Keratinocyte (primary cell): ENCODE measurements around the gene SOWAHB. TPM values are rescaled to one million over a fixed set of nuclear protein-coding genes. Genes with fewer than 3 reads are reported as not detected.

Experiments
- DNase-seq: peaks from one replicate; pipeline ENCODE4 v3.0.0-alpha.2; 2011; ENCODE audit warnings: low read depth, missing footprints, low spot score
- FAIRE-seq: peaks from 2 replicates; lab custom pipeline; 2011; peaks lifted over from hg19 to GRCh38; lab: Jason Lieb, UNC
- H2AFZ ChIP-seq: 2 replicates; pipeline ENCODE4 v1.6.0; 2012; ENCODE audit warnings: low read length, control low read depth, inconsistent platforms; ENCODE audit not compliant: control insufficient read depth
- H3K27ac ChIP-seq: 2 replicates; pipeline ENCODE4 v1.5.1; 2011; ENCODE audit warnings: low read length; ENCODE audit not compliant: control insufficient read depth, insufficient read depth
- H3K27me3 ChIP-seq: 3 replicates; pipeline ENCODE4 v1.6.0; 2011; ENCODE audit warnings: low read length; ENCODE audit not compliant: control insufficient read depth, insufficient read depth; ENCODE audit errors: extremely low read depth
- H3K36me3 ChIP-seq, 2 experiments: 2 replicates in 1 of 2; 3 replicates in 1 of 2; pipeline ENCODE4 v1.5.1; 2011; ENCODE audit warnings: low read length in 2 of 2, mild to moderate bottlenecking in 1 of 2; ENCODE audit not compliant: control insufficient read depth in 2 of 2, insufficient read depth in 2 of 2; ENCODE audit errors: extremely low read depth in 1 of 2
- H3K4me1 ChIP-seq: 3 replicates; pipeline ENCODE4 v1.5.1; 2011; ENCODE audit warnings: low read length; ENCODE audit not compliant: control insufficient read depth, insufficient read depth; ENCODE audit errors: extremely low read depth
- H3K4me2 ChIP-seq: 3 replicates; pipeline ENCODE4 v1.6.0; 2011; ENCODE audit warnings: low read depth, low read length; ENCODE audit not compliant: control insufficient read depth, insufficient read depth; ENCODE audit errors: extremely low read depth
- H3K4me3 ChIP-seq, 3 experiments: fragments of 200-600 bp in 1 of 3; sonication (generic) in 1 of 3; 2 replicates in 2 of 3; 3 replicates in 1 of 3; pipeline ENCODE4 v1.5.1; 2011 to 2016; ENCODE audit warnings: low read length in 3 of 3, mild to moderate bottlenecking in 3 of 3, control low read depth in 2 of 3, inconsistent platforms in 1 of 3, low read depth in 1 of 3, mixed read lengths in 1 of 3, mixed run types in 1 of 3, moderate library complexity in 1 of 3; ENCODE audit not compliant: control insufficient read depth in 2 of 3, insufficient read depth in 2 of 3; ENCODE audit errors: extremely low read depth in 1 of 3
- H3K79me2 ChIP-seq: 2 replicates; pipeline ENCODE4 v1.6.0; 2012; ENCODE audit warnings: low read length; ENCODE audit not compliant: control insufficient read depth, insufficient read depth
- H3K9ac ChIP-seq: 3 replicates; pipeline ENCODE4 v1.6.0; 2011; ENCODE audit warnings: low read length; ENCODE audit not compliant: control insufficient read depth, insufficient read depth; ENCODE audit errors: extremely low read depth
- H3K9me1 ChIP-seq: 3 replicates; pipeline ENCODE4 v1.6.0; 2011; ENCODE audit warnings: low read length; ENCODE audit not compliant: control insufficient read depth, insufficient read depth; ENCODE audit errors: extremely low read depth
- H3K9me3 ChIP-seq: 2 replicates; pipeline ENCODE4 v1.5.1; 2012; ENCODE audit warnings: low read depth, low read length; ENCODE audit not compliant: control insufficient read depth
- H4K20me1 ChIP-seq: 3 replicates; pipeline ENCODE4 v1.6.0; 2011; ENCODE audit warnings: low read length; ENCODE audit not compliant: control insufficient read depth, insufficient read depth; ENCODE audit errors: extremely low read depth
- EZH2 ChIP-seq: IDR thresholded peaks from one replicate; pipeline ENCODE4 v1.6.1; 2012; ENCODE audit warnings: inconsistent platforms, mild to moderate bottlenecking, low read length, moderate library complexity
- dilution Hi-C: fragments of 300-500 bp; cut with MboI; formaldehyde crosslinking; loops from one replicate; pipeline ENCODE4 v1.7.0; 2020; ENCODE audit warnings: low sequenced_read_pairs; ENCODE audit not compliant: extremely low pct_ligation_motif_present
- polyA plus RNA-seq, 5 experiments: library from polyadenylated mRNA; depleted of rRNA in 3 of 5; stranded (reverse) in 3 of 5; stranded (forward) in 1 of 5; unstranded in 1 of 5; fragments of >200 nt; gene quantifications; 1 replicate in 1 of 5; 2 replicates in 3 of 5; 3 replicates in 1 of 5; pipeline versions ENCODE4 v1.2.1 to v1.2.3, GENCODE V29; 2011 to 2012; ENCODE audit warnings: missing spikeins in 2 of 5, low read depth in 1 of 5, low replicate concordance in 1 of 5
- TF ChIP-seq, protein P1 (sequence below), 3 experiments: IDR thresholded peaks in 1 of 3; conservative IDR thresholded peaks in 1 of 3; optimal IDR thresholded peaks in 1 of 3; 2 replicates in 2 of 3; 3 replicates in 1 of 3; pipeline versions ENCODE3 to v1.5.1; 2011; ENCODE audit warnings: low read length in 3 of 3, mild to moderate bottlenecking in 3 of 3, moderate library complexity in 2 of 3, control low read depth in 1 of 3, inconsistent platforms in 1 of 3; ENCODE audit not compliant: insufficient read depth in 2 of 3; ENCODE audit errors: extremely low read depth in 1 of 3

Gene SOWAHB
- polyA plus RNA-seq, 1 donor (not counting 4 experiments of a cell fraction or from before 2014, with no cell fraction given): 0.18 TPM

DNA sequence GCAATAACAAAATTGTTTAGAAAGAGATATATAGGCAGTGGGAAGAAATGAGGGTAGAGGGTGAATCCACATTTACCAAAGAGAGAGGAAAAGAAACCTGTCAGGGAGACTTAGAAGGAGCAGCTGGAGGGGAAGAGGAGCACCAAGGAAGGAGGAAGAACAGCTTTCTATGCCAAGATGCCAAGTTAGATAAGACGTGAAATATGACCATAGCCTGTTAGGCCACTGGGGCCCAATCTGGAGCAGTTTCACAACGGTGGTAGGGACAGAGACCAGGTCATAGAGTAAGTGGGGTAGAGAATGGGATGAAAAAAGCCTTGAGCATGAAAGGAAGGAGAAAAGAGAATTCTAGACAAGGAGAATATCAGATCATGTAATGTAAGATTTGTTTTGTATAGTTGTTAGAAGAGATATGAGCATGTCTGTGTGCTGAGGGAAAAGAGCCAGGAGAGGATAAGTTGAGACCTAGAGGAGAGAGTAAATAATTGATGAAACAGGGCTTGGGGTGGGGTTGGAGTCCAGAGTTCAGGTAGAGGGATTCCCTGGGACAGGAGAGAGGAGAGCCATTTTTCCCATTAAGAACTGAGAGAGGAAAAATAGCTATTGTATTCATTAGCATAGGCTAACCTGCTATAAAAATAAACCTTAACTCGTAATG, 4.4 kb upstream of the SOWAHB start:
- Histone ChIP-seq H3K4me2 (no peak overlapping the region), H2AFZ (no peak overlapping the region), H4K20me1 (no peaks in the 10 kb centered on the region), H3K79me2 (no peaks in the 10 kb centered on the region), H3K4me1 (peaks cover 3% of the 10 kb centered on the region), H3K9me1 (no peaks in the 10 kb centered on the region), H3K4me3 (no peak overlapping the region), H3K27ac (no peak overlapping the region), H3K36me3 (no peaks in the 10 kb centered on the region), H3K27me3 (peaks cover 15% of the 10 kb centered on the region), H3K9ac (no peak overlapping the region), H3K9me3 (no peaks in the 10 kb centered on the region)
- FAIRE-seq: no peak
- DNase-seq: no peak
- dilution Hi-C loops: no loop called here
- TF ChIP-seq, protein P1, sequence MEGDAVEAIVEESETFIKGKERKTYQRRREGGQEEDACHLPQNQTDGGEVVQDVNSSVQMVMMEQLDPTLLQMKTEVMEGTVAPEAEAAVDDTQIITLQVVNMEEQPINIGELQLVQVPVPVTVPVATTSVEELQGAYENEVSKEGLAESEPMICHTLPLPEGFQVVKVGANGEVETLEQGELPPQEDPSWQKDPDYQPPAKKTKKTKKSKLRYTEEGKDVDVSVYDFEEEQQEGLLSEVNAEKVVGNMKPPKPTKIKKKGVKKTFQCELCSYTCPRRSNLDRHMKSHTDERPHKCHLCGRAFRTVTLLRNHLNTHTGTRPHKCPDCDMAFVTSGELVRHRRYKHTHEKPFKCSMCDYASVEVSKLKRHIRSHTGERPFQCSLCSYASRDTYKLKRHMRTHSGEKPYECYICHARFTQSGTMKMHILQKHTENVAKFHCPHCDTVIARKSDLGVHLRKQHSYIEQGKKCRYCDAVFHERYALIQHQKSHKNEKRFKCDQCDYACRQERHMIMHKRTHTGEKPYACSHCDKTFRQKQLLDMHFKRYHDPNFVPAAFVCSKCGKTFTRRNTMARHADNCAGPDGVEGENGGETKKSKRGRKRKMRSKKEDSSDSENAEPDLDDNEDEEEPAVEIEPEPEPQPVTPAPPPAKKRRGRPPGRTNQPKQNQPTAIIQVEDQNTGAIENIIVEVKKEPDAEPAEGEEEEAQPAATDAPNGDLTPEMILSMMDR (optimal IDR thresholded peaks at IDR 0.05 in 1 of 3, IDR thresholded peaks at IDR 0.05 in 1 of 3, conservative IDR thresholded peaks at IDR 0.05 in 1 of 3; ENCODE audit: extremely low read depth in 1 of 3, insufficient read depth in 2 of 3, low read length in 3 of 3): no peak
- no peak for TF ChIP-seq EZH2

DNA sequence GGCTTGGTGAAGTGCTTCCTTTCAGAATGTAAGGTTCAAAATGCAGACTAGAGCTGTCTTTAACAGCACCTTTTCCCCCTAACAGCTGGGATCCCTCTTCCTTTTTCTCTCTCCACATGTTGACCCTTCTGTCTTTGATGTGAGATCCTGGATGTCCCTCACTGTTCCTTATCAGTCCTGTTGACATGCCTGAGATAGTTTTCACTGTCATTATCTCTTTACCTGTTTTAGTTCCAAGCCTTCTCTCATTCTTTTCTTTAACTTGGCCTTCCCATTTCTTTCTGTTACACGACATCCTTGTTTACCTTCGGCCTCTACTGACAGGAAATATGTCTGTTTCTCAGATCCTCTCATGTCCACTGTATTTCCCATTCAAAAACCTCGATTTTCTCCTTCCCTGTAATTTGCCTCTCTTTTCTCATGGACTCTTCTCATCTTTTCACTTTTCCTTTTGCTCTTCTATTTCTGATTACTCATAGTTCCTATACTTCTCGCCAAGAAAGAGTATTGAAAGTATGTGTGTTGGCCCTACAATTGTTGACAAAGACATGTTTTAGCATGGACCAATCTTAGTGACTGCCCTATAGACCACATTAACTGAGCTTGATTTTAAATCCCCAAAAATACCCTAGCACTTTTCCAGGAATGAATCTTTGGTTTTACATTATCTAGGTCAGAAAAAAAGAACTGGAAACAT, 1.2 kb upstream of the SOWAHB start:
- H3K36me3 ChIP-seq: no peaks in the 10 kb centered on the region
- H2AFZ ChIP-seq: no peak overlapping the region
- DNase-seq (no peak), FAIRE-seq (no peak)
- H4K20me1 ChIP-seq: no peaks in the 10 kb centered on the region
- no peaks in the 10 kb centered on the region for H3K9me3 ChIP-seq
- H3K79me2 ChIP-seq: no peaks in the 10 kb centered on the region
- H3K27me3 ChIP-seq: peaks cover 41% of the 10 kb centered on the region
- H3K9me1 ChIP-seq: no peaks in the 10 kb centered on the region
- no peak overlapping the region for H3K4me3 ChIP-seq
- no peak overlapping the region for H3K27ac ChIP-seq
- dilution Hi-C loops: no loop called here
- no peak overlapping the region for H3K9ac ChIP-seq
- H3K4me1 ChIP-seq: peaks cover 3% of the 10 kb centered on the region
- TF ChIP-seq, protein P1 (optimal IDR thresholded peaks at IDR 0.05 in 1 of 3, IDR thresholded peaks at IDR 0.05 in 1 of 3, conservative IDR thresholded peaks at IDR 0.05 in 1 of 3; ENCODE audit: extremely low read depth in 1 of 3, insufficient read depth in 2 of 3, low read length in 3 of 3): no peak
- no peak for TF ChIP-seq EZH2
- H3K4me2 ChIP-seq: no peak overlapping the region
